Measurements from ENCODE around the gene IFITM5.

IFITM5 gene

DNA sequence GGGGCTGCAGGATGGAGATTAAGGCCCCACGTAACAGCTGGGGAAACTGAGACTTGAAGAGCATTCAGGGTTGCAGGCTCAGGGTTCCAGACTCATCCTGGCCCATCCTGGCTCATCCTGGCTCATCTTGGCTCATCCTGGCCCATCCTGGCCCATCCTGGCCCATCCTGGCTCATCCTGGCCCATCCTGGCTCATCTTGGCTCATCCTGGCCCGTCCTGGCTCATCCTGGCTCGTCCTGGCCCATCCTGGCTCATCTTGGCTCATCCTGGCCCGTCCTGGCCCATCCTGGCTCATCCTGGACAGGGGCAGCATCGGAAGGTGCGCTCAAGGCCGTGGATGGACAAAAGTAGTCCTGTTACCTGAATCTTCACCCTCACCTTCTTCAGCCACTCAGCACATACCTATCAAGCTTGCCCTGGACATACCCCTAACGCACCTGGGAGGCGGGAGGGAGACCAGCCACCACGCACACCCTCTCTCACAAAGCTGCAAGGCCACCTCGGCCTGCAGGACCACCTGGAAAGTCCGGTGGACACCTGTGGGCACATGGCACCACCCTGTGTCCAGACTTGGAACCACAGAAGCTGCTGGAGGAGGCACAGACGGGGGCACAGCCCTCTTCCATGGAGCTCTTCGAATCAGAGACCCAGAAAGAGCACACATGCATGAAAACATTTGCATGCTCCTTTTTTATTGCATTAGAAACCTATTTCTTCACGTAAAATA is 41.4 kb downstream of the IFITM5 start:
- no peak for DNase-seq

DNA sequence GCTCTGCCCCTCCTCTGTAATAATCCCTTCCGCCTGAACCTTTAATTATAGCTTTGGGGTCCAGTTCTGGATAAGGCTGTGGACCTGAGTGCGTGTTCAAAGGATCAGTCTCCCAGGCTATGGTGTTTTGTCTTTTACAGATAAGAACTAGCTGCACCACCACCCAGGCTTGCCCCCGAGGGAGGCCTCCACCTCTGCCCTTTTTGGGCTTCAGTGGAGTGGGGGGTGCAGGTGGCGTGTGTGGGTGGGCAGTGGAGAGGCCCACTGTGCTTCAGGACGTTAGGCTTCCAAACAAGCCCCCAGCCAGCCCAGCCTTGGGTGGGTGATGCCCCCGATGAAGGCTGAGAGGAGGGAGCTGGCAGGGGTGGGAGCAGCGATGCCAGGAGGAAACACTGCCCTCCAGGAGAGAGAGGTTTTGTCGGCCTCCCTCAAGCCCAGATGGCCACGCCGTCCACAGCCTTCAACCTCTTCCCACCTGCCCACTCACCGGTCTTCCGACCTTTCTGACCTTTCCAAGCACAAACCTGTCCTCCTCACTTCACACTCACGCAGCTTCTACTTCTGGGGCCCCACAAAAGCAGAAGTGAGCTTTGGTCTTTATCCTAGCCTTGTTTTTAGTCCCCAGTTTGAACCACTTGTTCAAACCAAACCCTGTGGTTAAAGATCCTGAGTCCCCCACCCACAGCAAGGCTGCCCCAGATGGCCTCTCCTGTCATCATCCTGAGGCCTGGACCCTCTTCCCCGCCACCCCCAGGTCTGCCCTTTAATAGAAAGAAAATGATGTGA is 42.2 kb downstream of the IFITM5 start:
- DNase-seq: no peak

DNA sequence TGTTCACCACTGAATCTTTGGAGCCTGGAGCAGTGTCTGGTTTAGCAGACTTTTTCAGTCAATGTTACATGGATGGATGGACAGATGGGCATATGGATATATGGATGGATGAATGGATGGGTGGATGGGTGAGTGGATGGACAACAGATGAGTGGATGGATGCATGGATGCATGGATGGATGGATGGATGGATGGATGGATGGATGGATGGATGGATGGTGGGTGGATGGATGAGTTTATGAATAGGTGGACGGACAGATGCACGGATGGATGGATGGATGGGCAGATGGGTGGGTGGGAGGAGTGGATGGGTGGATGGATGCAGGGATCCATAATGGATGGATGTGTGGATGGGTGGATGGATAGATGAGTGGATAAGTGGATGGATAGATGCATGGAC is 43.5 kb downstream of the IFITM5 start:
- no peak for DNase-seq

DNA sequence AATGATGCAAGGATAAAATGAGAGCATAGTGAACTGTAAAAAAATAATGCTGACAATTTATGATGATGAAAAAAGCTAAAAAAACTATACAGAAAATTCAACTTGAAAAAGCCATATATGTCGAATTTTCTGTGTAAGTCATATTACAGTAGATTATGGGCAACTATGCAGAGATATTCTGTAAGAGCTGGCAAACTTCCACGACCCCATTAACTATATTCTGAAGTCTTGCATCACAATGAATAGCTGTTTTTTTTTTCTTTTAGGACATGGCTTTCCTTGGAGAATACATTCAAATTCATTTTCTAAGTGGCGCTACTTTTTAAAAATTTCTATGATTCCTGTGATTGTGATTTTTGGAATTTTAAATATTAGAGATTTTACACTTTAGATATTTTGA is 44.1 kb downstream of the IFITM5 start:
- no peak for DNase-seq

DNA sequence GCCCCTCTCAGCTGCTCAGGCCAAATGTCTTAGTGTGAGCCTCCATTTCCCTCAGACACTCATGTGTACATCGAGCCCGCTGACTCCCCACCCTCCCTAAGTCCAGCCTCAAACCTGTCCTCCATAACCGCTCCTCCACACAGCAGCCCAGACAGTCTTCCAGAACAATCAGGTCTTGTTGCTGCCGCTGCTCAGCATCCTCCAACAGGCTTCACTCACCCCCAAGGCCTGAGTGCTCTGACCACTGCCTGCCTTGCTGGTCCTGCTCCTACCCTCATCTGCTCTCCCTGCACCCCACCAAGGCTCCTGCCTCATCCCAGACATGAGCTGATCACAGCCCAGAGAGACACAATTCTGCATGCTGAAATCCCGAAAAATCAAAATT is 45.4 kb downstream of the IFITM5 start:
- no peak for DNase-seq

DNA sequence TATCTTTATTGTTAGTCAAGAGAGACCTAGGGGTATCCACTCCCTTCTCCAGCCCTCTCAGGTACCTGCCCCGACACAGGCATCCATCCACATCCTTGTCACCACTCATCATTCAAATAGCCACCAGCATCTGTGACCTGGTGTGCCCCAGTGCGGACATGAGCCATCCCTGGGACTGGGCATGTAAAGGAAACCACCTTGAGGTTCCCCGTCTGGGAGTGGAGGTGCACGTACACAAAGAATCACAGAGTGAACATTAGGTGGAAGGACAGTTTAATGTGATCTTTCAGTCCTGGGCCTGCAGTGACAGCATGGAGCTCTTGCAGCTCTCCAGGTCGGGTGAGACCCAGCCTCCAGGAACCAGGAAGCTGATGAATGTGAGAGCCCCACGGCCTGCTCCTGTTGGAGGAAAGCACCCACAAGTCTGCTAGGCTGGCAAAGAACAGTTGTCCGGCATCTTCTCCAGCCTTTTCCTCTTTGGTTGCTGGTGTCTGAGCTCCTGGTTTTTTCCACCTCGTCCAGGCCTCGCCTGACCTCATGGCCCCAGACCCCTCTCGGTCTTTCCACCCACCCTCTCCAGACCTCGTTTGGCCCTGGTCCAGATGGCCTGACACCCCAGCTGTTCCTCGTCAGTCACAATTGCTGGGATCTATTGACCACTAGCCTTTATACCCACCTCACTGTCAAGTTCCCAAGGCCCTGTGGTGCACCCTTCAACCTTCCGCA is 46.0 kb downstream of the IFITM5 start:
- no peak for DNase-seq

DNA sequence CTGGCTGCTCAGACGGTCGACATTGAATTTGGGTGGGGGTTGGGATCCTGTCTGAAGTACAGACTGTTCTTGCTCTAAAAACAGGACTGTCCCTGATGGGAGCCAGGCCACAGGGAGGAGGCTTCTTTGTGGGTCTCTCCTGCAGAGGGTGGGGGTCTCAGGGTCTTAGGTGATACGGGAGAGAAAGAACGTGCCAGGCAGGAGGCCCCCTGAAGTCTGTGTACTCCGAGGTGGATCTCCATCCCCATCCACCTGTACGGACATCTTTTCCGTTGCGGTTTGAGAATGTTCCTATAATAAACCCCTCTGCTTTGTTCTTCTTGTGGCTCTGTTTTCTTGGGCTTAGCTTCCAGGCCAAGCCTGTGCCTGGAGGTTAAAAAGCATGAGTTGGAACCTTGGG is 46.7 kb downstream of the IFITM5 start:
- no peak for DNase-seq

DNA sequence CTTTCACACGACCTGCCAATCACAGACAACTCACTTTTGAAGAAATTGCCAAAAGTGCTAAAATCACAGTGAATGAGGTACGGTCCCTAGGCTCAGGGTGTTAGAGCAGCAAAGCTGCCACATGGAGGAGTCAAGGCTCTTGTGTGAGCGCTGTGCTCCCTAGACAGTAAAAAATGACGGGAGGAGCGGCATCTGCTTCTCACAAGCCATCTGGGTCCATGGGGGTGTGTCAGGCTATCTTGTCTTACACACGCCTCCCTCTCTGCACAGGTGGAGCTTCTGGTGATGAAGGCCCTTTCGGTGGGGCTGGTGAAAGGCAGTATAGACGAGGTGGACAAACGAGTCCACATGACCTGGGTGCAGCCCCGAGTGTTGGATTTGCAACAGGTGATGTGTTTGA is 47.8 kb downstream of the IFITM5 start:
- DNase-seq: no peak

DNA sequence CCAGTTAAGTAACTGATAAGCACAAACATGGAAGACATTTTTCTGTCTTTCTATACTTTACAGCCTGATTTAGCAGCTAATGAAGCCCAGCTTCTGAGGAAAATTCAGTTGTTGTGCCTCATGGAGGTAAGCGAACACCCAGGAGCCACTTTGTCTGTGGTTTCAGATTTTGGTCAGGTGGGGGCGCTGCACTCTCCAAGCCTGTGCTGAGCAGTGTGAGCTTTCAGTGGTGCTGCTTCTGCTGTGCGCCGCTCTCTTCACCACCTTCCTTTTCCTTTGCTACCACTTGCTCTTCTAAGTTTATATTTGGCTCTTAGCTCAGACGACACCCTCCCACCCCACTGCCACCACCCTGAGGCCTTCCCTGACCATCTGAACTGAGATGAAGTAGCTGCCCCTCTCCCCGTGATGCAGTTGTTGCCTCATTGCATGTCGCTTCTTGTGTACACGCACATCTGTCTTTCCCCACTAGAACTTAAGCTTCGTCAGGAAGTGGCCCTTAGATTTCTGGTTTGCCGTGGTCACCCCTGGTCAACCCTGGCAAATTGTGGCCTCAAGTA is 48.5 kb downstream of the IFITM5 start:
- DNase-seq: peak; percentile 84

DNA sequence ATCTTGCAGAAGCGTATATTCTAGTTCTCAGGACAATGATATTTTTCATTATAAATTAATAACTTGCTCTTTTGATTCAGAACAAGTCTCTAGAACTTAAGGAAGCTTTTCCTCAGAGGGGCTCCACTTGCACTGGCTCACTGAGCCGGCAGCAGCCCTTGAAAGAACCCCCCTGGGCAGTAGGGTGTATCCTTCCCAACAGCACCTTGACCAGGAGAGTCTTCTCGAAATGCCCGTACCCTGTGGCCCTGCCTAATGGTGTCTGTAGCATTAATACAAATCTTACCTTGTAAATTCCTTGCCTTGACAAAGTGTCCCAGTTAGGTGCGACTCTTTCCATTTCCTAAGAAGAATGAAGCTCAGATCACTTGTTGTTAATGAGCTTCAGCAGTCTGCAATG is 49.1 kb downstream of the IFITM5 start:
- no peak for DNase-seq

DNA sequence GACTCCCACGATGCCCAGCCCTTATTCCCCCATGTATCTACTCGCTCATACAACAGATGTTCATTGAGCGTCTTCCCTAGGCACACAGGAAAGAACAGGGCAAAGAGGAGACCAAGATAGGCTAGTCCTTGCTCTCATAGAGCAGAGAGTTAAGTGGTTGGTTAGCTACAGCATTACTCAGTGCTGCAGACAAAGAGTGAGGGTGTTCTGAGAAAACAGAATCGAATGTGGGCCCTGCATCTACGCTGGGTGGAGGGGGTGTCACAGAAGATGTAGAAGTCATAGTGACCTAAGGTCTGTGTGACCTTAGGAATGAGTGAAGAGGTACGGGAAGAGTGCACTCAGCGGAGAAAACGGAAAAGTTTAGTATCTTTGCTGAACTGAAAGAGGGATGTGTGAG is 50.3 kb downstream of the IFITM5 start:
- DNase-seq: no peak

Data from islet precursor cell (in vitro differentiated cells).